ENCODE measurements around the gene TCEAL6.
"Not testable (repeated sequence)": the region's sequence is repeated elsewhere in the genome, so short reads cannot be mapped to it uniquely, and the experiment has no call there.

The TCEAL6 gene

GRCh38 chrX:102142274-102142673 is at the start of gene TCEAL6:
TCEAL6 (minus strand) TSS chrX:102142481.
- H3K4me3 ChIP-seq (ENCODE audit: low read depth, low read length); H3K27ac ChIP-seq (ENCODE audit: low read depth, low read length); H3K36me3 ChIP-seq (ENCODE audit: insufficient read depth, low read length); H3K79me2 ChIP-seq (ENCODE audit: control insufficient read depth, insufficient read depth, low read length, unreplicated experiment); H3K27me3 ChIP-seq (ENCODE audit: insufficient read depth, low read length); H3K4me1 ChIP-seq (ENCODE audit: control insufficient read depth, insufficient read depth, low read length, unreplicated experiment); H2AFZ ChIP-seq (ENCODE audit: low read length, unreplicated experiment): not testable (repeated sequence)

GRCh38 chrX:102185967-102186720 is 43.9 kb upstream of the TCEAL6 start:
- no peaks in the 10 kb centered on the region for H3K4me1 ChIP-seq (ENCODE audit: control insufficient read depth, insufficient read depth, low read length, unreplicated experiment)
- H3K4me3 ChIP-seq (ENCODE audit: low read depth, low read length) = no peak overlapping the region
- H3K27ac ChIP-seq (ENCODE audit: low read depth, low read length) = no peak overlapping the region
- no peak overlapping the region for H2AFZ ChIP-seq (ENCODE audit: low read length, unreplicated experiment)
- H3K27me3 ChIP-seq (ENCODE audit: insufficient read depth, low read length) = no peaks in the 10 kb centered on the region
- H3K79me2 ChIP-seq (ENCODE audit: control insufficient read depth, insufficient read depth, low read length, unreplicated experiment) = no peaks in the 10 kb centered on the region
- H3K36me3 ChIP-seq (ENCODE audit: insufficient read depth, low read length) = no peaks in the 10 kb centered on the region

- no peaks in the 10 kb centered on the region for H3K4me1 ChIP-seq (ENCODE audit: control insufficient read depth, insufficient read depth, low read length, unreplicated experiment)
- H2AFZ ChIP-seq (ENCODE audit: low read length, unreplicated experiment) = no peak within 1 kb of the TSS
- H3K27me3 ChIP-seq (ENCODE audit: insufficient read depth, low read length) = peaks cover 4% of the 10 kb centered on the region; the same call in 1 of the 2 replicates
- H3K79me2 ChIP-seq (ENCODE audit: control insufficient read depth, insufficient read depth, low read length, unreplicated experiment) = no peaks in the 10 kb centered on the region
- no peak within 1 kb of the TSS for H3K27ac ChIP-seq (ENCODE audit: low read depth, low read length)
- no peak within 1 kb of the TSS for H3K4me3 ChIP-seq (ENCODE audit: low read depth, low read length)
- H3K36me3 ChIP-seq (ENCODE audit: insufficient read depth, low read length) = no peaks in the 10 kb centered on the region
Observed at GRCh38 chrX:102155806-102156179, 13.5 kb upstream of the TCEAL6 start, which contains the start of gene BEX5. BEX5 (minus strand) TSS chrX:102155977; CDS start chrX:102154265, 1,712 bp downstream.

GRCh38 chrX:102154900-102155805 is 12.9 kb upstream of the TCEAL6 start:
- Histone ChIP-seq H2AFZ (ENCODE audit: low read length, unreplicated experiment) (no peak overlapping the region), H3K4me3 (ENCODE audit: low read depth, low read length) (no peak overlapping the region), H3K4me1 (ENCODE audit: control insufficient read depth, insufficient read depth, low read length, unreplicated experiment) (no peaks in the 10 kb centered on the region)

GRCh38 chrX:102154218-102154860 is 12.1 kb upstream of the TCEAL6 start:
- no peak overlapping the region for H3K27ac ChIP-seq (ENCODE audit: low read depth, low read length)
- H3K27me3 ChIP-seq (ENCODE audit: insufficient read depth, low read length) = peaks cover 4% of the 10 kb centered on the region; the same call in 1 of the 2 replicates
- H3K4me3 ChIP-seq (ENCODE audit: low read depth, low read length) = no peak overlapping the region
- no peaks in the 10 kb centered on the region for H3K4me1 ChIP-seq (ENCODE audit: control insufficient read depth, insufficient read depth, low read length, unreplicated experiment)
- H3K79me2 ChIP-seq (ENCODE audit: control insufficient read depth, insufficient read depth, low read length, unreplicated experiment) = no peaks in the 10 kb centered on the region
- H2AFZ ChIP-seq (ENCODE audit: low read length, unreplicated experiment) = no peak overlapping the region
- H3K36me3 ChIP-seq (ENCODE audit: insufficient read depth, low read length) = no peaks in the 10 kb centered on the region

More at GRCh38 chrX:102154900-102155805, 12.9 kb upstream of the TCEAL6 start:
- no peak overlapping the region for H3K27ac ChIP-seq (ENCODE audit: low read depth, low read length)
- H3K79me2 ChIP-seq (ENCODE audit: control insufficient read depth, insufficient read depth, low read length, unreplicated experiment) = no peaks in the 10 kb centered on the region
- H3K27me3 ChIP-seq (ENCODE audit: insufficient read depth, low read length) = peaks cover 4% of the 10 kb centered on the region; the same call in 1 of the 2 replicates
- no peaks in the 10 kb centered on the region for H3K36me3 ChIP-seq (ENCODE audit: insufficient read depth, low read length)

GRCh38 chrX:102141631-102142030 is 650 bp downstream of the TCEAL6 start:
- not testable (repeated sequence) for H3K79me2 ChIP-seq (ENCODE audit: control insufficient read depth, insufficient read depth, low read length, unreplicated experiment); H3K4me1 ChIP-seq (ENCODE audit: control insufficient read depth, insufficient read depth, low read length, unreplicated experiment); H2AFZ ChIP-seq (ENCODE audit: low read length, unreplicated experiment); H3K4me3 ChIP-seq (ENCODE audit: low read depth, low read length); H3K36me3 ChIP-seq (ENCODE audit: insufficient read depth, low read length); H3K27ac ChIP-seq (ENCODE audit: low read depth, low read length); H3K27me3 ChIP-seq (ENCODE audit: insufficient read depth, low read length)

- H3K27ac ChIP-seq (ENCODE audit: low read depth, low read length); H3K4me3 ChIP-seq (ENCODE audit: low read depth, low read length); H3K36me3 ChIP-seq (ENCODE audit: insufficient read depth, low read length); H2AFZ ChIP-seq (ENCODE audit: low read length, unreplicated experiment); H3K4me1 ChIP-seq (ENCODE audit: control insufficient read depth, insufficient read depth, low read length, unreplicated experiment); H3K79me2 ChIP-seq (ENCODE audit: control insufficient read depth, insufficient read depth, low read length, unreplicated experiment); H3K27me3 ChIP-seq (ENCODE audit: insufficient read depth, low read length): not testable (repeated sequence)
Observed at GRCh38 chrX:102140876-102141275, 1.4 kb downstream of the TCEAL6 start.

GRCh38 chrX:102138064-102138463 is 4.2 kb downstream of the TCEAL6 start:
- Histone ChIP-seq H2AFZ (ENCODE audit: low read length, unreplicated experiment) (no peak overlapping the region), H3K4me1 (ENCODE audit: control insufficient read depth, insufficient read depth, low read length, unreplicated experiment) (no peaks in the 10 kb centered on the region), H3K4me3 (ENCODE audit: low read depth, low read length) (no peak overlapping the region), H3K27me3 (ENCODE audit: insufficient read depth, low read length) (peaks cover under 1% of the 10 kb centered on the region; the same call in 1 of the 2 replicates), H3K79me2 (ENCODE audit: control insufficient read depth, insufficient read depth, low read length, unreplicated experiment) (no peaks in the 10 kb centered on the region), H3K27ac (ENCODE audit: low read depth, low read length) (no peak overlapping the region), H3K36me3 (ENCODE audit: insufficient read depth, low read length) (no peaks in the 10 kb centered on the region)

- Histone ChIP-seq H3K27ac (ENCODE audit: low read depth, low read length) (no peak overlapping the region), H3K36me3 (ENCODE audit: insufficient read depth, low read length) (no peaks in the 10 kb centered on the region), H2AFZ (ENCODE audit: low read length, unreplicated experiment) (no peak overlapping the region), H3K4me3 (ENCODE audit: low read depth, low read length) (no peak overlapping the region), H3K27me3 (ENCODE audit: insufficient read depth, low read length) (0 out of 2 replicates have a peak, but pooled peaks cover 6% of the 10 kb centered on the region), H3K4me1 (ENCODE audit: control insufficient read depth, insufficient read depth, low read length, unreplicated experiment) (no peaks in the 10 kb centered on the region), H3K79me2 (ENCODE audit: control insufficient read depth, insufficient read depth, low read length, unreplicated experiment) (no peaks in the 10 kb centered on the region)
Observed at GRCh38 chrX:102129473-102129872, 12.8 kb downstream of the TCEAL6 start.

- Histone ChIP-seq H2AFZ (ENCODE audit: low read length, unreplicated experiment) (no peak overlapping the region), H3K4me3 (ENCODE audit: low read depth, low read length) (no peak overlapping the region), H3K27me3 (ENCODE audit: insufficient read depth, low read length) (0 out of 2 replicates have a peak, but pooled peaks cover 6% of the 10 kb centered on the region), H3K36me3 (ENCODE audit: insufficient read depth, low read length) (no peaks in the 10 kb centered on the region), H3K79me2 (ENCODE audit: control insufficient read depth, insufficient read depth, low read length, unreplicated experiment) (no peaks in the 10 kb centered on the region), H3K27ac (ENCODE audit: low read depth, low read length) (no peak overlapping the region), H3K4me1 (ENCODE audit: control insufficient read depth, insufficient read depth, low read length, unreplicated experiment) (no peaks in the 10 kb centered on the region)
Observed at GRCh38 chrX:102126863-102127262, 15.4 kb downstream of the TCEAL6 start.
